Stimulated activated CD8-positive, alpha-beta memory T cell treated with anti-CD3 and anti-CD28 coated beads, Interleukin-7, amount 100 ng/mL, for 4 hours (primary cell): ENCODE results near the gene FGF18.
"Not testable (repeated sequence)": the region's sequence is repeated elsewhere in the genome, so short reads cannot be mapped to it uniquely, and the experiment has no call there.

Experiments used
- DNase-seq, 2 donors: peaks; one replicate each; pipeline ENCODE4 v3.0.0-alpha.2; 2020; ENCODE audit warnings: low read depth in 2 of 2

FGF18 gene, protein sequence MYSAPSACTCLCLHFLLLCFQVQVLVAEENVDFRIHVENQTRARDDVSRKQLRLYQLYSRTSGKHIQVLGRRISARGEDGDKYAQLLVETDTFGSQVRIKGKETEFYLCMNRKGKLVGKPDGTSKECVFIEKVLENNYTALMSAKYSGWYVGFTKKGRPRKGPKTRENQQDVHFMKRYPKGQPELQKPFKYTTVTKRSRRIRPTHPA

DNA sequence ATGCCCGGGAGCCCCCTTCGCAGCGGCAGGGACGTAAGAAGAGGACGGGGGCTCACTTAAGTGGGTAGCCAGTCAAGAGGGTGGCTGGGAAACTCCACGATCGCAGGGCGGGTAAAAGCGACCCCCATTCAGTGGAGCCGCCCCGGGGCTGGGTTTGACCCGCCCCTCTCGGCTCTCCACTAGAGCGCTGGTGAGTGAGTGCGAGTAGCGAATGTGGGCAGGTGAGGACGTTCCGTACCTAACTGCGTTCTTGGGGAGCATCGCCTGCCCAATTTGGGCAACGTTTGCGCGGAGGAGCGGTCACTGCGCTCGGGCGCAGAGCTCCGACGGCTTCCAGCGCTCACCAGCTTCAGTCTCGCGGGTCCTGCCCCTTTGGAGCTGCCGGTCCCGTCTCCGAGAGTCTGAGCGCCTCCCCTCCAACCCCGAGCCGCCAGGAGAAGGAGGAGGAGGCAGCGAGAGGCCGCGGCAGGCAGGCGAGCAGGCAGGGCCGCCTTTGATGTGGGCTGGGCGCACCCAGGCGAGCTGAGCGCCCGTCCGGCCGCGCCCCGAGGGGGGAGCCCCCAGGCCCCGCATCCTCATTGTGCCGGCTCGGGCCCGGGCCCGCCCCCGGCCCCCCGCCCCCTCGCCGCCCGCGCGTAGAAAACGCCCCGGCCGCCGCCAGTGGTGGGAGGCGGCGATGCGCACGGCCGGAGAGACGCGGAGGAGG is at the start of gene FGF18:
TSS of gene FGF18 (plus strand) at position 666 of the 706 bp plus-strand sequence. CDS start 553 bp downstream, outside the sequence.
- DNase-seq, result peak in 1 of 2 donors; percentile 15

DNA sequence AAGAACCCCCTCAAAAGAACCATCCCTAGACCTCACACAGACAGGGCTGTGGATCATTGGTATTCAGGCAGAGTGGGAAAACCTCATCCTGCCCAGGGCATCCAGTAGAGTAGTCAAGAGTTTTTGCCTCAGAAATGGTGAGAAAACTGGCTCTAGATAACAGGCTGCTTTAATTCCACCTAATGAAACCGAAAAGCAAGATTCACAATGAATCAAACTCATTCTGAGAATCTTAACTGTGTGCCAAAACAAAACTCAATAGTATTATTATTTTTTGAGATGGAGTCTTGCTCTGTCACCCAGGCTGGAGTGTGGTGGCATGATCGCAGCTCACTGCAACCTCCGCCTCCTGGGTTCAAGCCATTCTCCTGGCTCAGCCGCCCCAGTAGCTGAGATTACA is 49.5 kb upstream of the FGF18 start:
- DNase-seq, result no peak

DNA sequence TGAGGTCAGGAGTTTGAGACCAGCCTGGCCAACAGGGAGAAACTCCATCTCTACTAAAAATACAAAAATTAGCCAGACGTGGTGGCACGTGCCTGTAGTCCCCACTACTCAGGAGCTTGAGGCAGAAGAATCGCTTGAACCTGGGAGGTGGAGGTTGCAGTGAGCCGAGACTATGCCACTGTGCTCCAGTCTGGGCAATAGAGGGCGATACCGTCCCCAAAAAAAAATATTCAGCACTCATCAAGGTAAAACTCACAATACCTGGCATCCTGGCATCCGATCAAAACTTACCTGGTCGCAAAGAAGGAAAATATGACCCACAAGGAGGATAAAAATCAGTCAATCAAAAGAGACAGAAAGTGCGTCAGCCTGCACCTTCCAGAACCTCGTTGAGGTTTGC is 48.6 kb upstream of the FGF18 start:
- DNase-seq, result not testable (repeated sequence)

DNA sequence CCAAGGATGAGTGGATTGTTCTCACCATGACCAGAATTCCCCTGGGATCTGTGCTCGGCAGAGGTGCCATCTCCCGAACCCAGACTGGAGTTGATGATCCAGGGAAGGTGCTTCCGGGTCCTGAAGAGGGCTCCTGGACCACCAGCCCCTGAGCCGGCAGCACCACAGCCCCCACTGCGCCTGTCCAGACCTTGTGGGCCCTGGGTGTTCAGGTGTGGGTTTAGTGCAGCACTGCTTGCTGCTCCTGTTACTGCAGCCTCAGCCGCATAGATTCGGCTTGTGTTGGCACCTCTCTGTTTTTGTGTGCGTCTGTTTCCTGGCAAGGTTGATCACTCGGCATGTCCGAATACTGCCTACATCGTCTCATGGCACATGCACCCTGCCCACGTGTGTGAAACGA is 48.1 kb upstream of the FGF18 start:
- DNase-seq, result no peak

DNA sequence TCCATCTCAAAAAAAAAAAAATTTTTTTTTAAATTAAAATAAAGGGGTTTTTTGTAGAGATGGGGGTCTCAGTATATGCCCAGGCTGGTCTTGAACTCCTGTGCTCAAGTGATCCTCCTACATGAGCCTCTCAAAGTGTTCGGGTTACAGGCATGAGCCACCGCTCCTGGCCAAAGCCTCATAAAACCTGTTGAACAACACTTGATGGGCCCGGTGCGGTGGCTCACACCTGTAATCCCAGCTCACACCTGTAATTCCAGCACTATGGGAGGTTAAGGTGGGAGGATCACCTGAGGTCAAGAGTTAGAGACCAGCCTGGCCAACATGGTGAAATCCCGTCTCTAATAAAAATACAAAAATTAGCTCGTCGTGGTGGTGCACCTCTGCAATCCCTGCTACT is 39.5 kb upstream of the FGF18 start:
- no peak for DNase-seq

DNA sequence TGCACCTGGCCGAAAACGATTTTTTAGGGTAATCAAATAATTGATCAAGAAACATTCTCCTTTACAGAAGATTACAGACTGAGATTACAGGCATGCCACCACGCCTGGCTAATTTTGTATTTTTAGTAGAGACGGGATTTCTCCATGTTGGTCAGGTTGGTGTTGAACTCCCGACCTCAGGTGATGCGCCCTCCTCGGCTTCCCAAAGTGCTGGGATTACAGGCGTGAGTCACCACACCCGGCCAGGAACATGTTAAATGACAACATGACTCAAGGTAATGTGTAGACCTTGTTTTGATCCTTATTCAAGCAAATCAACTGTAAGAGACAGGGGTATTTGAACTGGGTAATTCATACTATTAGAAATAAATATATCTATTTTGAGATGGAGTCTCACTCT is 35.0 kb upstream of the FGF18 start:
- DNase-seq, result not testable (repeated sequence)

DNA sequence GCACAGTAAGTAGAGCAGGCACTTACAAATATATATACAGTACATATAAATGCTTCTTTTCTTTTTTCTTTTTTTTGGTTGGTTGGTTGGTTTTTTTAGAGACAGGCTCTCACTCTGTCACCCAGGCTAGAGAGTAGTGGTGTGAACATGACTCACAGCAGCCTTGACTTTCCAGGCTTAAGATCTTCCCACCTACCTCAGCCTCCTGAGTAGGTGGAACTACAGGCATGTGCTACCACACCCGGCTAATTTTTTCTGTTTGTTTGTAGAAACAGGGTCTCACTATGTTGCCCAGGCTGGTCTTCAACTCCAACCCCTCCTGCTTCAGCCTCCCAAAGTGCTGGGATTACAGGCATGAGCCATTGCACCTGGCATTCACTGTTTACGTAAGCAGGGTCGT is 34.4 kb upstream of the FGF18 start:
- not testable (repeated sequence) for DNase-seq

DNA sequence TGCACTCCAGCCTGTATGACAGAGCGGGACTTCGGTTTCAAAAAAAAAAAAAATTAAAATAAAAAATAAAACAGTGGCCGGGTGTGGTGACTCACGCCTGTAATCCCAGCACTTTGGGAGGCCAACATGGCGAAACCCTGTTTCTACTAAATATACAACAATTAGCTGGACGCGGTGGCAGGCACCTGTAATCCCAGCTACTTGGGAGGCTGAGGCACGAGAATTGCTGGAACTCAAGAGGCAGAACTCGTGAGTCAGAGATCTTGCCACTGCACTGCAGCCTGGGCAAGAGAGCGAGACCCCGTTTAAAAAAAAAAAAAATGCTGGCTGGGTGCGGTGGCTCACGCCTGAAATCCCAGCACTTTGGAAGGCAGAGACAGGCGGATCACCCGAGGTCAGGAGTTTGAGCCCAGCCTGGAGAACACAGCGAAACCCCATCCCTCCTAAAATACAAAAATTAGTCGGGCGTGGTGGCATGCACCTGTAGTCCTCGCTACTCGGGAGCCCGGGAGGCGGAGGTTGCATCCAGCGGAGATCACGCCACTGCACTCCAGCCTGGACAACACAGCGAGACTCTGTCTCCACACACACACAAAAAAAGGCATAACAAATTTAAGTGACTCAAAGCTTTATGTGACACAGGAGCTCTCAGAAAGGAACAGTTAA is 33.3 kb upstream of the FGF18 start:
- DNase-seq, result no peak

DNA sequence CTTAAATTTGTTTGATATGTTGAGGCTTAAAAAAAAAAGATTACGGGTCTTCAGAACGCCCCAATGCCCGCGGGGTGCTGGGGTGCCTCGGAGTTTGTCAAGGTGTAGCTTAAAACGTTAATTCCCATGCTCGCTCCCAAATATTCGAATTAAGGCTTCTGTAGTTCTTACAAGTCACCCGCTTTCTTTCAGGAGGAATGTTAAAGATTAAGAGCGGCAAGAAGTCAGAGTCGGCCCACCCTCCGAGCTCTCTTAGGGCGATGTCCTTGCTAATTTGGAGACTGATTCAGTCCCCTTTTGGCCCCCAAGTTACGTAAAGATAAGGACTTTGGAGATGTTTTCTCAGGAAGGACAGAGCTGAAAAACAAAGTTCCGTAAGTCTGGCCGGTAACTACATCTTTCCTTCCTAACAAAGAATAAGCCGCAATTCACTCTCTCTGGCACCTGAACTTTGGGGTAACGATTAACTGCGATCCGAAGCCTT is 32.5 kb upstream of the FGF18 start:
- DNase-seq, result no peak

DNA sequence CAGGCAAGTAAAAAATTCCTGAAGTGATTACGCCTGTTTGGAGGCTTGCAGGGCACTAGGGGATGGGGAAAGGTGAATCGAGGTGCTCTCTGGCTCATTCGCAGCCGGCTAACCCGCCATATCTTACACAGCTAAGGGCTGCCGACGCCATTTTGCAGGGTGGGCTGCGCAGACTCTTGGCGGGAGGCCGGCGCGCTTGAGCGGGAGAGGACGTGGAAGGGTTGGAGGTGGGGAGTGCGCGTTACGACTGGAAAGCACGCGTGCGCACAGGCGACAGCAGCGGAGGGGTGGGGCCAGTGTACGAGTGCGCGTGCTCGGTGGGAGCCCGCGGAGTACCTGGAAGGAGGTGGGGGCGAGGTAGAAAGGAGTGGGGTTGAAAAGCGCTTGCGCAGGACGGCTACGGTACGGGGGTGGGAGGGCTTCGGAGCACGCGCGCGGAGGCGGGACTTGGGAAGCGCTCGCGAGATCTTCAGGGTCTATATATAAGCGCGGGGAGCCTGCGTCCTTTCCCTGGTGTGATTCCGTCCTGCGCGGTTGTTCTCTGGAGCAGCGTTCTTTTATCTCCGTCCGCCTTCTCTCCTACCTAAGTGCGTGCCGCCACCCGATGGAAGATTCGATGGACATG is 32.0 kb upstream of the FGF18 start, which contains the start of gene NPM1:
TSS of gene NPM1 (plus strand) at position 505 of the 625 bp plus-strand sequence. CDS start at position 605, 100 bp downstream.
- DNase-seq, result peak; percentile 97 to 98

DNA sequence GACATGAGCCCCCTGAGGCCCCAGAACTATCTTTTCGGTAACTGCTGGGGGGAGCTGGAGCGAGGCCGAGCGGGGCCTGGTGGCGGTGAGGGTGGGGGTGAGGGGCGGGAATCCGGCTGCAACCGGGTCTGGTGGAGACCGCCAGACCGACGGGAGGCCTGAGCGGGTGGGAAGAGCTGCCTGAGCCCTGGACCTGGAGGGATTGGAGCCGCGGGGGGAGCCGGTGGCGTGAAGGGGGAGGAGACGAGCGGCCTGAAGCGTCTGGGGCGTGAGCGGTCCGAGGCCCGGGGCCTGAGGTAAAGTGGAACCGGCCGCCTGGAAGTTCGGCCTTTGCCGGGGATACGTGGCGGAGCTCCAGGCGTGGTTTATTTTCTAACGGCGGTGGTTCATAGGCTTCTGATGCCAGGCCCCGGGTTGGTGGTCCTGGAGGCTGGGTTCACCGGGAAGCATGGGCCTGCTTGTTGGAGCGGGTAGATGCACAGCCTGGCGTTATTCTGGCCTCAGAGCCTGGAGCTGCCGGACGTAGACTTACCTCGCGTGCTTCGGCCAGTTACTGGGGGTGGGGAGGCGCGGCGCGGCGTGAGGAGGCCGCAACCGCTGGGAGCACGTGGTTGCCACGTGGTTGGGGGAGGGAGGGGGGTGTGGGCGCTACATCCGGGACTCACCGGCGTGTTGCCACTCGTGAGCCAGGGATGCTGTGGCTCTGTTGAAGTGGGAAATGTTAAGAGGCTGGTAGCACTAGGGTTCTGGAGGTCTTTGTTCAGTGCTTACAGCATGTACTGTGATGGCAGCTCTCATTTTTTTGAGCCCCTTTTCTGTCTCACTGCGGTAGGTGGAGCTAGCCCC is 31.3 kb upstream of the FGF18 start:
- peak; percentile 77 to 79 for DNase-seq

DNA sequence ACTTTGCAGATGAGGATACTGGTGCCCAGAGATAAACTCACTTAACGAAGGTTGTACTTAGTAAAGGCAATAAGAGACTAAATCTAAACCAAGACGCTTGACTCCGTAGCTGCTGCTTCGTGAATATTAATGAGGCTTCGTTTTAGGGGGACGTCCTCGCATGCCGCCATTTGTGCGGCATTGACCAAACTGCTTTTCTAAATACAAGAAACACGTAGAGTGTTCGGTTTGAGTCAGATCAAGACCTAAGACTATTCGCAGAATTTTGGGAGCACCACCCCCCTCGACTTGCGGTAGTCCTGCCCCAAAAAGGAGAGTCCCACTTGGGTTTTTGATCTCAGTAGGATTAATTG is 30.7 kb upstream of the FGF18 start:
- DNase-seq, result no peak

DNA sequence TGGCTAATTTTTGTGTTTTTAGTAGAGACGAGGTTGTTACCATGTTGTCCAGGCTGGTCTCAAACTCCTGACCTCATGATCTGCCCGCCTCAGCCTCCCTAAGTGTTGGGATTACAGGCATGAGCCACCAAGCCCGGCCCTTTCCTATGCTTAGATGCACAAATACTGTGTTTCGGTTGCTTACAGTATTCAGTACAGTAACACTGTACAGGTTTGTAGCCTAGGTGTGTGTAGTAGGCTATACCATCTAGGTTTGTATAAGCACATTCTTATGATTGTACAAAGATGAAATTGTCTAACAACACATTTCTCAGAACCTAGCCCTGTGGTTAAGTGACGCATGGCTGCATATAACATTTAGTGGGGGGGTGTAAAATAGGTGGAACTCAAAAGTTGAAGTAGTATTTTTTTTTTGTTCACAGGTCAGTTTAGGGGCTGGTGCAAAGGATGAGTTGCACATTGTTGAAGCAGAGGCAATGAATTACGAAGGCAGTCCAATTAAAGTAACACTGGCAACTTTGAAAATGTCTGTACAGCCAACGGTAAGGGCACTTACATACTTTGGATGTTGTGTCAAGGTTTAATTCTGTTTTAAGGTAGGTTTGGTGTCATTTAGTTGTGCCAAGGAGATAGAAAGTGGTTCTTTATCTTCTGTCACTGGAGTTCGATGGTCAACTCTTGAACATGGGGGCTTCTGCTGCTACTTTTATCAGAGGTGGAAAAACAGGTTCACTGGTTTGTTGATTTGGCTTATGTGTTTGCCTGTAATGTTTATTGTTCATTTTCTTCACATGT is 28.4 kb upstream of the FGF18 start:
- DNase-seq, result no peak

DNA sequence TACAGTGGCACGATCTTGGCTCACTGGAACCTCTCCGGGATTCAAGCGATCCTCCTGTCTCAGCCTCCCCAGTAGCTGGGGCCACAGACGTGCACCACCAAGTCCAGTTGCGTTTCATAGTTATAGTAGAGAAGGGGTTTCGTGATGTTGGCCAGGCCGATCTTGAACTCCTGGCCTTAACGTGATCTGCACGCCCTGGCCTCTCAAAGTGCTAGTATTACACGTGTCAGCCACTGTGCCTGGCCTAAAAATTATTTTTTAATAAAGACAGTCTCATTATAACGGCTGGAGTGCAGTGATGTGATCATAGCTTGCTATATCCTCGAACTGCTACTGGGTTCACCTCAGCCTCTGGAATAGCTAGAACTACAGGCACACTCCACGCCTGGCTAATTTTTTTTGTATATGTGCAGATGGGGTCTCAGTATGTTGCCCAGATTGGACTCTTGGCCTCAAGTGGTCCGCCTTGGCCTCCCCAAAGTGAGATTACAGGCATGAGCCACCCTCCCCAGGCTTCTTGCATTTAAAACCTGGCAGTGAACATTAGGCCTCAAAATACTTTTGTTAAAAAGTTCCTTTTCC is 27.4 kb upstream of the FGF18 start:
- no peak for DNase-seq

DNA sequence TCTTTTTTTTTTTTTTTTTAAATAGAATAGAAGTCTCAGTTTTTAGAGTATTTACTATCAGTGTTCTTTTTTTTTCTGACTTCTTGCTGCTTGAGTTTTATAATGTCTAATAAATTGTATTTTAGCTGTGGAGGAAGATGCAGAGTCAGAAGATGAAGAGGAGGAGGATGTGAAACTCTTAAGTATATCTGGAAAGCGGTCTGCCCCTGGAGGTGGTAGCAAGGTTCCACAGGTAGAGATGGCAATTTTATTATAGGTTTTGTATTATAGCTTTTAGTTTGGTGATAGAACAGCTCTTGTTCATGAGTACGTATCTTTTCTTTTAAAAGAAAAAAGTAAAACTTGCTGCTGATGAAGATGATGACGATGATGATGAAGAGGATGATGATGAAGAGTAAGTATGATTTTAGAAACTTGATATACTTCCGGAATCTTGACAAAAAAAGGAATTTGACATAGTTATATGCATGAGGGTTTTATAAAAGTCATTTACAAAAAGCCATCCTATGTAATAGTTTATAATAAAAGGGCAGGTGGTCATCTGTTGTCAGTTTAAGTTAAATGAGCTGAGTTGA is 26.8 kb upstream of the FGF18 start:
- DNase-seq, result no peak

DNA sequence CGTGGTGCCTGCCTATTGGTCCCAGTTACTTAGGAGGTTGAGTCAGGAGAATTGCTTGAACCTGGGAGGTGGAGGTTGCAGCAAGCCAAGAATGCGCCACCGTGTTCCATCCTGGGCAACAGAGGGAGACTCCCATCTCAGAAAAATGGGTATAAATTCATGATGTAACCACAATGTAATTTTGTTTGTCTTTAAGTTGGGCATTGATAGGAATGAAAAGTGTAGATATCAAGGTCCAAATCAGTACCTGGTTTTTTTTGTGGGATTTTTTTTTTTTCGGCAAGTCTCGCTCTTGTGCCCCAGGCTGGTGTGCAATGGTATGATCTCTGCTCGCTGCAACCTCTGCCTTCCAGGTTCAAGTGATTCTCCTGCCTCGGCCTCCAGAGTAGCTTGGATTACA is 24.4 kb upstream of the FGF18 start:
- no peak for DNase-seq

DNA sequence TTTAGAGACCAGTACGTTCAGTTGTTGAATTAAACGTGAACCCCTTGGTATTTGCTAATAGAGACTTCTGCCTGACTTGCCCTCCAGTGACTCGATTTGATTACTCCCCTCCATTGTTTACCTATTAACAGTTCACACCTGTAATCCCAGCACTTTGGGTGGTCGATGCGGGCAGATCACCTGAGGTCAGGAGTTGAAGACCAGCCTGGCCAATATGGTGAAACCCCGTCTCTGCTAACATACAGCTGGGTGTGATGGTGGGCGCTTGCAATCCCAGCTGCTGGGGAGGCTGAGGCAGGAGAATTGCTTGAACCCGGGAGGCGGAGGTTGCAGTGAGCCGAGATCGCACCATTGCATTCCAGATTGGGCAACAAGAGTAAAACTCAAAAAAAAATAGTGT is 22.9 kb upstream of the FGF18 start:
- DNase-seq, result not testable (repeated sequence)

DNA sequence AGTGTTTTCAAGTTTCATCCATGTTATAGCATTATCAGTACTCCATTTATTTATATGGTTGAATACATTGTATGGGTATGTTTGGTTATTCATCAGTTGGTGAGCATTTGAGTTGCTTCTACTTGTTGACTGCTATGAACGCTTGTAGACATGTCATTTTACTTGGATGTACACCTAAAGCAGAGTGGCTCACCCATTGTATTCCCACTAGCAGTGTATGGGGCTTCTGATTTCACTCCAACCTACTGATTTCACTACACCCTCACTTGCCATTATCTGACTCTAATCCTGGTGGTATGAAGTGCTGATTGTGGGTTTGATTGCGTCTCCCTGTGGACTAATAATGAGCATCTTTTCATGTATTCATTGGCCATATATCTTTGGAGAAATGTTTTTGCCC is 22.3 kb upstream of the FGF18 start:
- DNase-seq, result no peak

DNA sequence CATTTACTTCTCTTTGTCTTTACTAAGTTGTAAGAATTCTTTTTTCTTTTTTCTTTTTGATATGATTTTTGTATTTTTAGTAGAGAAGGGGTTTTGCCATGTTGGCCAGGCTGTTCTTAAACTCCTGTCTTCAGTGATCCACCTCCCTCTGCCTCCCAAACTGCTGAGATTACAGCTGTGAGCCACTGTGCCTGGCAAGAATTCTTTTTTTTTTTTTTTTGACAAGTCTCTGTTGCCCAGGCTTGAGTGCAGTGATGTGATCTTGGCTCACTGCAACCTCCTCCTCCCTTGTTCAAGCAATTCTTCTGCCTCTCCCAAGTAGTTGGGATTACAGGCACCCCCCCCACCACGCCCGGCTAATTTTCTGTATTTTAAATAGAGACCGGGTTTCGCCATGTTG is 21.8 kb upstream of the FGF18 start:
- DNase-seq, result no peak

DNA sequence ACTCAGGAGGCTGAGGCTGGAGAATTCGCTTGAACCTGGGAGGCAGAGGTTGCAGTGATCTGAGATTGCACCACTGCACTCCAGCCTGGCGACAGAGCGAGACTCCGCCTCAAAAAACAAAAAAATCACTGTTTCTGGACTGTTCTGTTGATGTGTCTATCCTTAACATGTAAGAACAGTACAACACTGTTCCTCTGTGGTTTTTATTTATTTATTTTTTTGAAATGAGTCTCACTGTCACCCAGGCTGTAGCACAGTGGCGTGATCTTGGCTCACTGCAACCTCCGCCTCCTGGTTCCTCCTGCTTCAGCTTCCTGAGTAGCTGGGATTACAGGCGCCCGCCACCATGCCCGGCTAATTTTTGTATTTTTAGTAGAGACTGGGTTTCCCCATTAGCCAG is 20.8 kb upstream of the FGF18 start:
- DNase-seq, result not testable (repeated sequence)
